ENCODE measurements around the gene EARS2.

DNA sequence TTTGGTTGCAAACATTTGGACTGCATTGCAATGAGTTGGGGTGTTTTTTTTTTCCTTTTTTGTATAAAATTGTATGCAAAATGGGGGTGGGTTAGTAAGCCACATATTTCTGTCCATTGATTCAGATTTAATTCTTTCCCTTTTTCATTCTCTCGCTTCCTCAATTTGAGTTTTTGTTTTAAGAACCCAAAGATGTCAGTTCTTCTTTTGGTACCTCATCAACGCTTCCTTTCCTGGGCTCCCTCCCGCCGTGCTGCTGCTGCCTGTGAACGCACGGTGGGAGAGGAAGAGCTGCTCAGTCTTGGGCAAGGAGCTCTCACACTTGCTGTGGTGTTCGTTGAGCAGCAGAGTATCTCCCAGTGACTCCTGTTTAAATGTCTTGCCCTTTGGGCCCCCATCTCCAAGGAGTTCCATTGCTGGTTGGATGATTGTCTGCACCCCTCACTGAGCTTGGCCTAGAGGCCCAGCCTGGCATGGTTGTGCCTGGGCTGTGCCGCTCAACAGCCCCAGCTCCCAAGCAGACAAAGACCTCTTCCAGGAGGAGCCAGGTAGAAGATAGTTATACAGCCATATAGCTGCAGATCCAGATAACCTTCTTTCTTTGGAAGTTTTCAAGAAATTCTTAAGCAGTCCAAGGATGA lies 14.0 kb upstream of the EARS2 start:
- TF ChIP-seq, protein P1, sequence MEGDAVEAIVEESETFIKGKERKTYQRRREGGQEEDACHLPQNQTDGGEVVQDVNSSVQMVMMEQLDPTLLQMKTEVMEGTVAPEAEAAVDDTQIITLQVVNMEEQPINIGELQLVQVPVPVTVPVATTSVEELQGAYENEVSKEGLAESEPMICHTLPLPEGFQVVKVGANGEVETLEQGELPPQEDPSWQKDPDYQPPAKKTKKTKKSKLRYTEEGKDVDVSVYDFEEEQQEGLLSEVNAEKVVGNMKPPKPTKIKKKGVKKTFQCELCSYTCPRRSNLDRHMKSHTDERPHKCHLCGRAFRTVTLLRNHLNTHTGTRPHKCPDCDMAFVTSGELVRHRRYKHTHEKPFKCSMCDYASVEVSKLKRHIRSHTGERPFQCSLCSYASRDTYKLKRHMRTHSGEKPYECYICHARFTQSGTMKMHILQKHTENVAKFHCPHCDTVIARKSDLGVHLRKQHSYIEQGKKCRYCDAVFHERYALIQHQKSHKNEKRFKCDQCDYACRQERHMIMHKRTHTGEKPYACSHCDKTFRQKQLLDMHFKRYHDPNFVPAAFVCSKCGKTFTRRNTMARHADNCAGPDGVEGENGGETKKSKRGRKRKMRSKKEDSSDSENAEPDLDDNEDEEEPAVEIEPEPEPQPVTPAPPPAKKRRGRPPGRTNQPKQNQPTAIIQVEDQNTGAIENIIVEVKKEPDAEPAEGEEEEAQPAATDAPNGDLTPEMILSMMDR (IDR thresholded peaks at IDR 0.05), result no peak
- TF ChIP-seq EP300 (IDR thresholded peaks at IDR 0.05), result no peak
